Astrocyte of the spinal cord (primary cell): ENCODE results near the gene CDC42.

Experiments used
- DNase-seq: peaks from one replicate; pipeline ENCODE4 v3.0.0; 2011; ENCODE audit warnings: low read depth, low spot score
- H3K4me3 ChIP-seq: 2 replicates; pipeline ENCODE4 v1.5.1; 2011; ENCODE audit warnings: low read depth, mild to moderate bottlenecking, low read length, moderate library complexity
- CTCF ChIP-seq: IDR thresholded peaks from 2 replicates; pipeline ENCODE4 v1.5.1; 2012; ENCODE audit warnings: low read depth, mild to moderate bottlenecking, low read length, inconsistent platforms
- in situ Hi-C: cut with HindIII; loops from 2 replicates; pipeline ENCODE4 v1.10.0; 2017; ENCODE audit warnings: low sequenced_read_pairs

The CDC42 gene

GRCh38 chr1:22041505-22041904, 11.0 kb upstream of the CDC42 start:
- no peak for DNase-seq
- in situ Hi-C loops: no loop called here
- no peak for TF ChIP-seq CTCF
- H3K4me3 ChIP-seq: no peak overlapping the region

GRCh38 chr1:22043198-22043769, 9.2 kb upstream of the CDC42 start:
- no peak overlapping the region for H3K4me3 ChIP-seq
- in situ Hi-C loops: no loop called here
- TF ChIP-seq CTCF: no peak
- no peak for DNase-seq

- no peak for TF ChIP-seq CTCF
- in situ Hi-C loops: no loop called here
- no peak overlapping the region for H3K4me3 ChIP-seq
- peak; percentile 55 for DNase-seq
Observed at GRCh38 chr1:22044690-22045420, 7.7 kb upstream of the CDC42 start.

GRCh38 chr1:22045604-22046228, 6.8 kb upstream of the CDC42 start:
- H3K4me3 ChIP-seq: no peak overlapping the region
- DNase-seq: no peak
- TF ChIP-seq CTCF: no peak
- in situ Hi-C loops: no loop called here

GRCh38 chr1:22048351-22049192, 3.9 kb upstream of the CDC42 start:
- DNase-seq: no peak
- TF ChIP-seq CTCF: no peak
- in situ Hi-C loops: no loop called here
- no peak overlapping the region for H3K4me3 ChIP-seq

- H3K4me3 ChIP-seq: no peak overlapping the region
- DNase-seq: no peak
- no peak for TF ChIP-seq CTCF
- in situ Hi-C loops: no loop called here
Observed at GRCh38 chr1:22050330-22050729, 2.2 kb upstream of the CDC42 start.
